Heart left ventricle (tissue), 16 donors: ENCODE results near the gene UBE2R2. TPM values are rescaled to one million over a fixed set of nuclear protein-coding genes. Genes with fewer than 3 reads are reported as not detected.

Experiments
- ATAC-seq, 4 donors: fragments of 200-7000 bp; cut with Tn5 transposase; one replicate each; pipeline ENCODE4 v1.9.1; 2020 to 2022; ENCODE audit warnings: moderate library complexity in 4 of 4, mild to moderate bottlenecking in 3 of 4, moderate number of reproducible peaks in 1 of 4
- DNase-seq, 5 donors: peaks; one replicate each; pipeline ENCODE4 v3.0.0-alpha.2; 2020
- H3K27ac ChIP-seq, 12 donors: fragments of 200-600 bp; sonication (generic) in 4 of 12; one replicate each; pipeline versions ENCODE4 v1.5.0 to v1.8.0; 2016 to 2022; ENCODE audit warnings: mild to moderate bottlenecking in 2 of 12
- H3K27me3 ChIP-seq, 9 donors: fragments of 200-600 bp; sonication (generic) in 2 of 9; one replicate each; pipeline versions ENCODE4 v1.5.1 to v1.8.0; 2016 to 2022; ENCODE audit warnings: mild to moderate bottlenecking in 3 of 9
- H3K36me3 ChIP-seq, 9 donors: fragments of 200-600 bp; sonication (generic) in 2 of 9; one replicate each; pipeline versions ENCODE4 v1.5.0 to v1.8.0; 2018 to 2022; ENCODE audit warnings: mild to moderate bottlenecking in 2 of 9
- H3K4me1 ChIP-seq, 12 donors: fragments of 200-600 bp; sonication (generic) in 4 of 12; one replicate each; pipeline versions ENCODE4 v1.5.0 to v1.8.0; 2016 to 2022; ENCODE audit warnings: mild to moderate bottlenecking in 3 of 12
- H3K4me3 ChIP-seq, 12 donors: fragments of 200-600 bp; sonication (generic) in 4 of 12; one replicate each; pipeline versions ENCODE4 v1.5.0 to v1.8.0; 2017 to 2022; ENCODE audit warnings: mild to moderate bottlenecking in 9 of 12, moderate library complexity in 4 of 12
- H3K9me3 ChIP-seq, 12 donors: fragments of 200-600 bp; sonication (generic) in 4 of 12; one replicate each; pipeline versions ENCODE4 v1.5.0 to v1.8.0; 2016 to 2022; ENCODE audit warnings: mild to moderate bottlenecking in 1 of 12
- CTCF ChIP-seq, 12 donors: fragments of 200-600 bp; sonication (generic) in 4 of 12; IDR thresholded peaks; one replicate each; pipeline versions ENCODE4 v1.5.0 to v1.8.0; 2018 to 2022; ENCODE audit warnings: antibody characterized with exemption in 12 of 12, mild to moderate bottlenecking in 5 of 12
- POLR2A ChIP-seq, 2 donors: fragments of 450-650 bp; IDR thresholded peaks; one replicate each; pipeline ENCODE4 v1.6.1; 2017; ENCODE audit warnings: antibody characterized with exemption in 2 of 2, mild to moderate bottlenecking in 2 of 2, moderate library complexity in 2 of 2
- WGBS, 4 donors: extraction: QIAGEN DNeasy Blood & Tissue Kit in 2 of 4; methylation state at CpG; one replicate each; pipeline versions ENCODE4 v1.1.5 to v1.1.7; 2013 to 2018; 5-methylcytosine and 5-hydroxymethylcytosine counted together
- intact Hi-C, 10 donors: fragments of 100-400 bp; cut with DNase I; formaldehyde crosslinking; loops; one replicate each; pipeline versions ENCODE4 v1.11.1 to v1.14.2; 2022
- polyA plus RNA-seq, 2 donors: library from polyadenylated mRNA; stranded (reverse); fragments of 200-250 nt; gene quantifications; one replicate each; pipeline ENCODE4 v1.2.3, GENCODE V29; 2013
- total RNA-seq, 9 donors: library from RNA; depleted of rRNA in 2 of 9; stranded (reverse); fragments of >200 nt in 2 of 9; fragmentation: NEBNext Ultra II Directional in 3 of 9; extraction: Animal tissue kit (Norgen Biotek cat#: 25700) in 3 of 9; gene quantifications; one replicate each; pipeline versions ENCODE4 v1.1.0 to v1.2.4, GENCODE V29; 2016 to 2023
- donor health status: ischemic (EF 13 %, LVEDD 7.1; RV severe dilation, severe dysfunction).
- donor health status: healthy with polysubstance abuse.
- donor health status: DM: no; HTN: yes; CAD: no.
- donor health status: DM: no; HTN: no; CAD: no.
- donor health status: ischemic (EF 25% LVEDD 6.9; RV normal size, moderate dysfunction).
- donor health status: ischemic (EF 25% LVEDD 5.7; RV mildly dilated, moderate dysfunction).
- donor health status: healthy.
- donor health status: DM: yes; HTN: yes; CAD: no.
- donor health status: ischemic (EF 35%, LVEDD 5.7; RV mildly dilated, moderate dysfunction).
- donor health status: nonischemic (EF 11% LVEDD 7.7; RV severe dilation, severe dysfunction).
- donor health status: DM: yes; HTN: yes; CAD: no.
- donor health status: PGD.
- donor health status: ischemic (EF 29% LVEDD 5.4; RV normal size, mild dysfunction).
- donor health status: nonischemic (EF 23%, LVEDD 6.1; RV moderate dilation, normal function).

The UBE2R2 gene
- total and polyA plus RNA-seq, 11 donors = 18.6 to 45.7 (median 39.5) TPM

DNA sequence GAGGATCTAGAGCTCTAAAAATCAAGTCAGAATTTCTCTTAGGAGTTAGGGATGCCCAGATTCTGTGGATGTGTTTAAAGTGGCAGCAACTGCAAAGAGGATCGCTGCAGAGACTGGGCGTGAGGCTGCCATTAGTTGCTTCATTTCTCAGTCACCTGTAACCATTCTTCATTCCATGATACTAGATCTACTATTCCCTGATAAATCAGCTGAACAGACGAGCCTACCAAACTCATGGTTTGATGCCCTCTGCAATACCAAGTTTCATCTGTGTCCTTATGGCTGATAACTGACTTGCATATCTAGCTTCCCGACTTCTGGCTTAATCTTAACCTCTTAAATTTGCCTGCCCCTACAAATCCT lies 33.3 kb downstream of the UBE2R2 start:
- ATAC-seq (no peak), DNase-seq (no peak)
- Histone ChIP-seq H3K4me3 (no peak overlapping the region), H3K9me3 (no peaks in the 10 kb centered on the region), H3K4me1 (peaks cover 9 to 65% (median 45%) of the 10 kb centered on the region in 12 donors), H3K27me3 (no peaks in the 10 kb centered on the region), H3K36me3 (no peaks in the 10 kb centered on the region), H3K27ac (peak overlapping the region in 3 of 12 donors; percentile 2 to 40 (median 6))
- intact Hi-C loops = loop anchor here in 5 of 10 donors (2.0 to 5.0 kb wide), 5 partner anchors 33 to 113 kb away; partner anchors contain the start of gene UBE2R2 (in 1 of the 5)
- TF ChIP-seq CTCF (IDR thresholded peaks at IDR 0.05) = no peak
- TF ChIP-seq POLR2A (IDR thresholded peaks at IDR 0.05) = no peak
- WGBS, 4 donors = 54 to 65% (median 60%) methylated on average over 4 of the region's 4 CpGs

DNA sequence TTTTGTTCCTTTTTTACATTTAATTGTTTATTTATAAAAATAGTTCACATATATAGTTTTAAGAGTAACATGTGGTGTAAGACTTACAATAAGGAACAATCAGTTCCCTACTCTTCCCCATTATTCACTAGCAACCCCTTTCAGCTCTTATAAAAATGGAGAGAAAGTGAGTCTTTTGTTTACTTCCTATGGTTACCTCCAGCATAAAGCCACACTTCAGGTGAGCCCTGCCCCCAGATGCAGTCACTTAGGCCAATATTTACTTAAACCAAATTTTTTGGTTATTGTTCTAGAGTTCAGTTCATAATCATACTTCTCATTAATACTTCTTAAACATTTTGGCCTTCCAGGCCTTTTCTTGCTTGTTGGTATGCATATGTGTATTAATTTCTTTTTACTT lies 33.7 kb downstream of the UBE2R2 start:
- peaks cover 9 to 65% (median 48%) of the 10 kb centered on the region in 12 donors for H3K4me1 ChIP-seq
- H3K27ac ChIP-seq = peak overlapping the region in 8 of 12 donors; percentile 2 to 41 (median 30)
- no peaks in the 10 kb centered on the region for H3K9me3 ChIP-seq
- no peaks in the 10 kb centered on the region for H3K27me3 ChIP-seq
- no peak for TF ChIP-seq POLR2A (IDR thresholded peaks at IDR 0.05)
- intact Hi-C loops = loop anchor here in 5 of 10 donors (2.0 to 5.0 kb wide), 5 partner anchors 33 to 113 kb away; partner anchors contain the start of gene UBE2R2 (in 1 of the 5)
- DNase-seq = no peak
- no peak for ATAC-seq
- no peak overlapping the region for H3K4me3 ChIP-seq
- no peaks in the 10 kb centered on the region for H3K36me3 ChIP-seq

GRCh38 chr9:33851301-33851700 lies 34.3 kb downstream of the UBE2R2 start:
- no peak for DNase-seq
- Histone ChIP-seq H3K4me1 (peaks cover 9 to 69% (median 48%) of the 10 kb centered on the region in 12 donors), H3K27me3 (no peaks in the 10 kb centered on the region), H3K36me3 (no peaks in the 10 kb centered on the region), H3K4me3 (no peak overlapping the region), H3K9me3 (no peaks in the 10 kb centered on the region), H3K27ac (peak overlapping the region in 6 of 12 donors; percentile 4 to 59 (median 32))
- TF ChIP-seq POLR2A (IDR thresholded peaks at IDR 0.05) = no peak
- no peak for TF ChIP-seq CTCF (IDR thresholded peaks at IDR 0.05)
- intact Hi-C loops = loop anchor here in 5 of 10 donors (2.0 to 5.0 kb wide), 5 partner anchors 34 to 114 kb away; partner anchors contain the start of gene UBE2R2 (in 1 of the 5)
- ATAC-seq = no peak
- WGBS, 4 donors = 25 to 39% (median 28%) methylated on average over 1 of the region's 1 CpG

DNA sequence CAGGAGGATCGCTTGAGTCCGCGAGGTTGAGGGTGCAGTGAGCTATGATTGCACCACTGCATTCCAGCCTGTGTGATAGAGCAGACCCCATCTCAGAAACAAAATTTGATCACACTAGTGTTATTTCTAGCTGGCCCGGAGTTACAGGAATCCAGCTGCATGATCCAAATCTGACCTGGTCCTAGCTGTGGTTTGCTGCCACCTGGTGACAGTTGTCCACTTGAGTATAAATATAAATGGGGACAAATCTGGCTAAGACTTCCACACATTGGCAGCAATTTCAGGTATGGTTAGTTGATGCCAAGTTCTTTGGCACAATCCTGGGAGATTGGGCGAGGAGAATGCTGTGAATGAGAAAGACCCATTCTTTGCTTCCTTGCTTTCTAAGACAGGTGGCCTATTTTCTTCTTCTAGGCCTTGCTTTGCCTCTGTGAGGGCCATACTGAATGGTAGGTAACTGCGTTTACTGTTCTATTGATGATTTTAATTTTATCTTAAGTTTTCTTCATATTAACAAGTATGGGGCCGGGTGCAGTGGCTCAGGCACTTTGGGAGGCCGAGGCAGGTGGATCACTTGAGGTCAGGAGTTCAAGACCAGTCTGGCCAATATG lies 35.4 kb downstream of the UBE2R2 start:
- TF ChIP-seq CTCF (IDR thresholded peaks at IDR 0.05) = peak; percentile 49 to 78 (median 68)
- no peak for TF ChIP-seq POLR2A (IDR thresholded peaks at IDR 0.05)
- Histone ChIP-seq H3K27ac (peak overlapping the region in 8 of 12 donors; percentile 6 to 59 (median 34)), H3K27me3 (no peaks in the 10 kb centered on the region), H3K36me3 (no peaks in the 10 kb centered on the region), H3K9me3 (no peaks in the 10 kb centered on the region), H3K4me3 (no peak overlapping the region), H3K4me1 (peaks cover 9 to 62% (median 41%) of the 10 kb centered on the region in 12 donors)
- ATAC-seq (peak; percentile 62 to 86 (median 82)), DNase-seq (peak in 4 of 5 donors; percentile 59 to 83 (median 69))
- 46 to 55% (median 51%) methylated on average over 8 of the region's 8 CpGs for WGBS, 4 donors
- intact Hi-C loops = loop anchor here in 8 of 10 donors (1.0 to 5.0 kb wide), 8 partner anchors 34 to 115 kb away; partner anchors contain the start of gene UBE2R2 (in 2 of the 8)
